WI38 (cell line): ENCODE measurements around the gene PNMT.

Experiments used
- H3K4me3 ChIP-seq: 2 replicates; pipeline ENCODE4 v1.5.1; 2011; ENCODE audit warnings: low read depth, mild to moderate bottlenecking, control low read depth, low read length
- TF ChIP-seq, protein P1 (sequence below): IDR thresholded peaks from 2 replicates; pipeline ENCODE4 v1.5.1; 2012; ENCODE audit warnings: low read depth, mild to moderate bottlenecking, control low read depth, low read length

The PNMT gene

DNA sequence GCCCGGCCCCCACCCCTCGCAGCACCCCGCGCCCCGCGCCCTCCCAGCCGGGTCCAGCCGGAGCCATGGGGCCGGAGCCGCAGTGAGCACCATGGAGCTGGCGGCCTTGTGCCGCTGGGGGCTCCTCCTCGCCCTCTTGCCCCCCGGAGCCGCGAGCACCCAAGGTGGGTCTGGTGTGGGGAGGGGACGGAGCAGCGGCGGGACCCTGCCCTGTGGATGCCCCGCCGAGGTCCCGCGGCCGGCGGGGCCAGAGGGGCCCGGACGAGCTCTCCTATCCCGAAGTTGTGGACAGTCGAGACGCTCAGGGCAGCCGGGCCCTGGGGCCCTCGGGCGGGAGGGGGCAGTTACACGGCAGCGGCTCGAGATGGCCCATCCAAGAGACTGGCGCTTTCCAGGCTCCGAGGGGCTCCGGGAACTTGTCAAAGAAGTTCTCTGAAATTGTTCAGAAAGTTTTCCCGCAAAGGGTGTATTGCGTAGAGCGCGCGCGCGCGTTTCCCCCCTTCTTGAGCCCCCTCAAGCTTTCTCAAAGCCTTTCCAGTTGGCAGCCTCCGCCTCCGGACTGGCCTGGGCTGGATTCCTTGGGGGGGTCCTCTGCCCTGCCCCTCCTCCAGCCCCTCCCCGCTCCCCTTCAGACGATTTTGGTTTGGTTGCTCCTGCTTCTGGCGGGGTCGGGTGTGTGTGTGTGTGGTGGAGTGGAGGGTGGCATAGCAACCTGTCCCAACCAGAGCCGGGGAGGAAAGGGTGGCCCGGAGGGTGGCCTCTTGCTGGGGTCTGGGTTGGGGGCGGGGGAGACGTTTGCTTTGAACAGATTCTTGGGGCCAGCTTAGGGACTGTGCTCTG lies 32.1 kb downstream of the PNMT start:
- TF ChIP-seq, protein P1, sequence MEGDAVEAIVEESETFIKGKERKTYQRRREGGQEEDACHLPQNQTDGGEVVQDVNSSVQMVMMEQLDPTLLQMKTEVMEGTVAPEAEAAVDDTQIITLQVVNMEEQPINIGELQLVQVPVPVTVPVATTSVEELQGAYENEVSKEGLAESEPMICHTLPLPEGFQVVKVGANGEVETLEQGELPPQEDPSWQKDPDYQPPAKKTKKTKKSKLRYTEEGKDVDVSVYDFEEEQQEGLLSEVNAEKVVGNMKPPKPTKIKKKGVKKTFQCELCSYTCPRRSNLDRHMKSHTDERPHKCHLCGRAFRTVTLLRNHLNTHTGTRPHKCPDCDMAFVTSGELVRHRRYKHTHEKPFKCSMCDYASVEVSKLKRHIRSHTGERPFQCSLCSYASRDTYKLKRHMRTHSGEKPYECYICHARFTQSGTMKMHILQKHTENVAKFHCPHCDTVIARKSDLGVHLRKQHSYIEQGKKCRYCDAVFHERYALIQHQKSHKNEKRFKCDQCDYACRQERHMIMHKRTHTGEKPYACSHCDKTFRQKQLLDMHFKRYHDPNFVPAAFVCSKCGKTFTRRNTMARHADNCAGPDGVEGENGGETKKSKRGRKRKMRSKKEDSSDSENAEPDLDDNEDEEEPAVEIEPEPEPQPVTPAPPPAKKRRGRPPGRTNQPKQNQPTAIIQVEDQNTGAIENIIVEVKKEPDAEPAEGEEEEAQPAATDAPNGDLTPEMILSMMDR, result no peak
- H3K4me3 ChIP-seq, result peak overlapping the region; percentile 85

DNA sequence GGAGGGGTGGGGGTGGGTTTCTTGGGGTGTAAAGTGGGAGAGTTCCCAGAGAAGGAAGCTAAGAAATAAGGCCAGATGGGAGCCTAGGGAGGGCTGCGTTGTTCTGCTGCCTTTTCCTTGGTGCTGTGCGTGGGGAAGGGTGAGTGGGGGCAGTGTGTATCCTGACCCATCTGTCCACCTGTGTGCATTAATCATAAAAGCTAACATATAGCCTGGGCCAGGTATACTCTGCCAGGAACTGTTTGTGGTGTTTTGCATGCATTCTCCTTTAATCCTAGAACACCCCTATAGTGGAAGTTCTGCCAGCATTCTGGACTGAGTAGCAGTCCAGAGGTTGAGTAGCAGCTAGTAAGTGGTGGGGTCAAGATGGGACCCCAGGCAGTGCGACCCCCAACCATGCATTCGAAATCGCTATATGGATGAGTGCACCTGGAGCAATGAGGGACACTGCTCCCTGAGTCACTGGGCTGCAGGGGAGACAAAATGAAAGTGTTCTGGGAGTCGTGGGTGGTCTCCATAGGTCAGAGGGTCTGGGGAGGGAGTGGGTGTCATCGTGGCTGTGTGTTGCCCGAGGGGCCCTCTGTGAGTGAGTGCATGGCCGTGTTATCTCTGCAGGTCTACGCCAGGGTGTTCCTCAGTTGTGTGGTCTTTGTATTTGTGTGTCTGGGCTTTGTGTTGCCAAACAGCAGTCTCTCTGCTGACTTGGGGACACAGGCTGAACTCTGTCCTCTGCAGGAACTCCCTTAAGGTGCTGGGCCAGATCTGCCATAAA lies 32.9 kb downstream of the PNMT start:
- TF ChIP-seq, protein P1, result no peak
- peak overlapping the region; percentile 85 for H3K4me3 ChIP-seq

DNA sequence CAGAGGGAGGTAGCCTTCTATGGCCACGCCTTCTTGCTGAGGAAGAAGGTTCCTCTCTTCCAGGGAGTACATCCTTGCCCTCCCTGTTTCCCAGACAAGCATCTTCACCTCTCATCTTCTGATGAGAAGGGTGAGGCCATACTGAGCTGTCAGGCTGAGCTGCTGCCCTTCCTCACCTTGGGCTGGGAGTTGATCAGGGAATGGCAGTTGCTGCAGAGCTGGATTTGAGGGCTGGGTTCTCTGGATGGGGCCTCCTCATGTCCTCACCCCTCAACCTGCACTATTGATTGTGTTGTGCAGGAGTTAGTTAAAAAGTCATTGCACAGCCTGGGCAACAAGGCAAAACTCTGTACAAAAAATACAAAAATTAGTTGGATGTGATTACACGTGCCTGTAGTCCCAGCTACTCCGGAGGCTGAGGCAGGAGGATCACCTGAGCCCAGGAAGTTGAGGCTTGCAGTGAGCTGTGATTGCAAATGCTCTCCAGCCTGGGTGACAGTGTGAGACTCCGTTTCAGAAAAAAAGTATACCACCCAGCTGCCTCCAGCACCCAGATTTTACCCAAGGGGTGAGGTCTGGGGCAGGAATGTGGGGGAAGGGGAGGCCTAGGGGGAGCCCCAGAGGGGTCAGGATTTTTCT lies 33.6 kb downstream of the PNMT start:
- TF ChIP-seq, protein P1, result no peak
- H3K4me3 ChIP-seq, result peak overlapping the region; percentile 85

DNA sequence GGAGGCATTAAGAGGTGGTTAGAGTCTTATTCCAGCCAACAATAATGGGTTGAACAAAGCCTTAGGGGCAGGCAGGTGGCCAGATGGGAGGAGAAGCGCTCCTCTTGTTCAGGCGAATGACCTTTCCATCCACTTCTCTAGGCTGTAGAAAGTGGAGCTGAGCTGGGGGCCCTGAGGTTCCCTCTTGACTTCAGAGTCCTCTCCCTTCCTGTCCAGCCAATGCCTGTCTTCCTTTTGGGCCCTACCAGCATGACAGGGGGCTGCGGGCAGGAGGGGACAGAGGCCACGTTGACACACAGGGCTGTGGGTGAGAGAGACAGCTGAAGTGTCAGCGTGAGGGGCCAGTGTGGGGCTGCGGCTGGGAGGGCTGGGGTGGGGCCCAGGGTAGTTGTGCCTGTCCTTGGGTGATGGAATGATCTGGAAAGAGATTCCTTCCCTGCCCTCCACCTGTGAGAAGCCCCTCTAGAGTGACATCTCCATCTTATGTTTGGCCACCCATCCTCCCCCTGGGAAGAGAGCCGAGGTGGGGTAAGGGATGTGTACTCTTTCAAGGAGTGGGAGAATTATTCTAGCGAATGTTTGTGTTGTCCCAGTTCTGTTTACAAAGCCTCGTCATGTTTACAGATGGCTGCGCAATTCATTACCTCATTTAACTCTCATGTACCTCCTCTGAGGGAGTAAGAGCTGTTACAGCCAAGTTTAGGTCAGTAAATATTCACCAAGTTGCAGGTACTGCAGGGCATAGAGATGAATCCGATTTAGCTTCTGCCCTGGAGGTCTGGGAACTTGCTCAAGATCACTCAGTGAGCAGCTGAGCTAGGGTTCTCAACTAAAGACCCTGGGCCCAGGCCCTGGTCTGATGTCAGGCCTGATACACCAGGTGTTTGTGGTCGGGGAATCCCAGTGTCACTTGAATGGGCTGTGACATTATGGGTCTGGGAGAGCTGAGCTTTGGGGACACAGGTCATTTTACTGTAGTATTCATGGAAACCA lies 34.9 kb downstream of the PNMT start:
- TF ChIP-seq, protein P1, result no peak

DNA sequence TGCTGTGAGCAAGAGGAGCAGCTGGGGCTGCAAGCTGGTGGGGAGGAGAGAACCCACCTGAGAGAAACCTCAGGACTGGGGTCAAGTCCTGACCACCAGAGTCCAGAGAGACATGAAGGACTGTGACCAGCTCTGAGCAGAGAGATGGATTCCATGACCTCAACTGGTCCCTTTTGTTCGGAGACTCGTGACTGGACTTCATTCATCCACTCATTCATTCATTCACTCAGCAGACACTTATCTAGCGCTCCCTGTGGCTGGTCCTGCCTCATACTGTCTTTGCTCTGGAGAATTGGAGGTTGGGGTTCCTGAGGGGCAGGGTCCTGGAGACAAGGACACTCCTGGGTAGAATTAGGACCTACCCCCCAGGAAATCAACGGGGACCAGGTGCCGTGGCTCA lies 35.7 kb downstream of the PNMT start:
- TF ChIP-seq, protein P1, result no peak
- no peak overlapping the region for H3K4me3 ChIP-seq

More for the DNA sequence above, 34.9 kb downstream of the PNMT start:
- H3K4me3 ChIP-seq, result no peak overlapping the region

DNA sequence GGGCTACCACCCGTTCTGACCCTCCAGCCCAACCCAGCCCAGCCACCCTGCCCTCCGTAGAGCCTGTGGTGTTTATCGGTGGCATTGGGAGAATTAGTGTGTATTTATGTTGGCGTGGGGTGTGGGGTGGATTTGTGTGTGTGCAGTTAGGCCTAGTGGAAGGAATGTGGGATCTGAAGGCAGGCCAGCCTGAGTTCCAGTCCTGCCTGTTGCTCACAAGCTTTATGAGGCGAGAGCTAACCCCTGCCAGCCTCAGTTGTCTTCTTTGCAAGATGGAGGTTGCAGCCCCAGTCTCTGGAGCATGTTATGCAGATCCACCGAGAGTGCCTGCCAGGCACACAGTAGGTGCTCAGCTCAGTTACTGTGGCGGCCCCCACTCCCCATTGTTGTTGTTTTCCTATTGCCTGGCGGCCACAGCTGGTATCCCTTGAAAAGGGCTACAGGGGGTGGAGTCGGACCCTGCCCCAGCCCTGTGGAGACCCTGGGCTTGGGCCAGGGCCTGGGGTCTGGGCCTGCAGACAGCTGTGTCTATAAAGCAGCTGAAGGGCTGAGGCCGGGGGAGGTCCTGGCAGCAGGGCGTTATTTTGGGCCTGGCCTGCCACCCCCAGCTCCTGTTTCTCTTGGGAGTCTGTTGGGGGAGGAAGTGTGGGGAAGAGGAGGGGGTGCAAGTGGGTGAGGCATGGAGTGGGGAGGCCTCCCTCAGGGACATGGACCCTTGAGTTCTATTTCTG lies 36.7 kb downstream of the PNMT start:
- no peak overlapping the region for H3K4me3 ChIP-seq
- TF ChIP-seq, protein P1, result peak; percentile 26; the same call in 1 of the 2 replicates
